Measurements from ENCODE around the gene MMP3.

The MMP3 gene

DNA sequence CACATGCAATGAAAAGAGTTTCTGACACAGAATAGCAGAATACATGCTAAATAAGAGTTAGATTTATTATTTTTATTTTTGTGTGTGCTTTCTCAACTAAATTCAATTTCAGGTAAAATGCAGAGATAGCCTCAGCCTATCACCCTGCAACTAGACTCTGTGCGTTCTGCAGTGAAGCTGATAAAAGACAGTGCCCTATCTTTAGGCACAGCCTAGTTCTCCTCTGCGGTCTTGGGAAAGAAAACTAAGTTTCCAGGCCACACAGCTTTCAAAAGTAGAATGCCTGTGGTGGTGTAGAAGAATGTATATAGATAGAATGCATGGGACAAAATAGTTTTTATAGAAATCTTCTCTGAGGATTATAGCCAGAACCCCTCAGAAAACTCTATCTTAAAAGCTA lies 33.4 kb downstream of the MMP3 start:
- Histone ChIP-seq H3K4me1 (ENCODE audit: control insufficient read depth in 1 of 2, insufficient read depth in 1 of 2, low read depth in 1 of 2, low read length in 1 of 2) (no peaks in the 10 kb centered on the region), H3K9me3 (no peaks in the 10 kb centered on the region), H3K36me3 (no peaks in the 10 kb centered on the region), H3K4me3 (ENCODE audit: low read depth in 1 of 2, low read length in 1 of 2) (no peak overlapping the region), H3K27ac (no peak overlapping the region), H3K27me3 (peaks cover 39% of the 10 kb centered on the region)
- TF ChIP-seq, protein P1, sequence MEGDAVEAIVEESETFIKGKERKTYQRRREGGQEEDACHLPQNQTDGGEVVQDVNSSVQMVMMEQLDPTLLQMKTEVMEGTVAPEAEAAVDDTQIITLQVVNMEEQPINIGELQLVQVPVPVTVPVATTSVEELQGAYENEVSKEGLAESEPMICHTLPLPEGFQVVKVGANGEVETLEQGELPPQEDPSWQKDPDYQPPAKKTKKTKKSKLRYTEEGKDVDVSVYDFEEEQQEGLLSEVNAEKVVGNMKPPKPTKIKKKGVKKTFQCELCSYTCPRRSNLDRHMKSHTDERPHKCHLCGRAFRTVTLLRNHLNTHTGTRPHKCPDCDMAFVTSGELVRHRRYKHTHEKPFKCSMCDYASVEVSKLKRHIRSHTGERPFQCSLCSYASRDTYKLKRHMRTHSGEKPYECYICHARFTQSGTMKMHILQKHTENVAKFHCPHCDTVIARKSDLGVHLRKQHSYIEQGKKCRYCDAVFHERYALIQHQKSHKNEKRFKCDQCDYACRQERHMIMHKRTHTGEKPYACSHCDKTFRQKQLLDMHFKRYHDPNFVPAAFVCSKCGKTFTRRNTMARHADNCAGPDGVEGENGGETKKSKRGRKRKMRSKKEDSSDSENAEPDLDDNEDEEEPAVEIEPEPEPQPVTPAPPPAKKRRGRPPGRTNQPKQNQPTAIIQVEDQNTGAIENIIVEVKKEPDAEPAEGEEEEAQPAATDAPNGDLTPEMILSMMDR (IDR thresholded peaks at IDR 0.05), result no peak

DNA sequence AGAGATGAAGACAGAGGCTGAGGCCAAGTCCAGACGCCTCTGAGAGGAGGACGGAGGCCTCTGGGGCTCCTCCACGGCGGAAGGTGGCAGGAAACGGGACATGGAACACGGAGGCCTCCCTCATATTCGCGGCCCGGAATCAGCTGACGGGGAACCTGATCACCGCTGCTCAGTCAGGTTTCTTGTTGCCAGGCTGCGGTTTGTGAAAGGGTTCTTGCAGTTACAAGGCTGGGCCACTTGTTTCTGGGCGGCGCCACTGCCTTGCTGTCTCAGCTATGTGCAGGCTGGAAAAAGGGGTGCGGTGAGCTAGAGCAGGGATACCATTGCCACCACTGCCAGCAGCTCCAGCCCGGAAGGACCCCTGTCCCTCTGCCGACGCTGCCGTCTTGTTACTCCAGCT lies 35.5 kb downstream of the MMP3 start:
- H3K36me3 ChIP-seq, result no peaks in the 10 kb centered on the region
- TF ChIP-seq, protein P1 (IDR thresholded peaks at IDR 0.05), result no peak
- H3K9me3 ChIP-seq, result no peaks in the 10 kb centered on the region
- H3K27me3 ChIP-seq, result peaks cover 54% of the 10 kb centered on the region
- no peak overlapping the region for H3K27ac ChIP-seq
- no peaks in the 10 kb centered on the region for H3K4me1 ChIP-seq (ENCODE audit: control insufficient read depth in 1 of 2, insufficient read depth in 1 of 2, low read depth in 1 of 2, low read length in 1 of 2)
- H3K4me3 ChIP-seq (ENCODE audit: low read depth in 1 of 2, low read length in 1 of 2), result no peak overlapping the region

DNA sequence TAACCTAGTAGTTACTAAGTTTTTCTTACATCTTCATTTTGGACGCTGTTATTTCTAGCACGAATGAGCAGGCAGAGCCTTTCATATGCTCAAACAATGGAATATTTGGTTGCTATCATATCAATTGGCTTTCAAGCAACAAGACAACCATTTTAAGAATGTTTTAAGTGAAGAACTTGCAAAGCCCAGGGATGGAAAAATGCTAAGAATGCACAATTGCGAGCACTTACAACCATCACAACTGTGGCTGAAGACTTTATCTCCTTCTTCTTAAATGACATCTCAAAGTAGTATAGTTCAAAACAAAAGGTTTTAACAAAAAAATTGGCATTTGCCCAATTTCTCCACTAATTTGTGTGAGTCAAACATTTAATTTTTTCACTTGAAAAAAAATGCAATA lies 37.1 kb downstream of the MMP3 start:
- no peaks in the 10 kb centered on the region for H3K36me3 ChIP-seq
- TF ChIP-seq, protein P1 (IDR thresholded peaks at IDR 0.05), result no peak
- no peak overlapping the region for H3K27ac ChIP-seq
- H3K4me1 ChIP-seq (ENCODE audit: control insufficient read depth in 1 of 2, insufficient read depth in 1 of 2, low read depth in 1 of 2, low read length in 1 of 2), result no peaks in the 10 kb centered on the region
- H3K4me3 ChIP-seq (ENCODE audit: low read depth in 1 of 2, low read length in 1 of 2), result no peak overlapping the region
- peaks cover 54% of the 10 kb centered on the region for H3K27me3 ChIP-seq
- no peaks in the 10 kb centered on the region for H3K9me3 ChIP-seq

DNA sequence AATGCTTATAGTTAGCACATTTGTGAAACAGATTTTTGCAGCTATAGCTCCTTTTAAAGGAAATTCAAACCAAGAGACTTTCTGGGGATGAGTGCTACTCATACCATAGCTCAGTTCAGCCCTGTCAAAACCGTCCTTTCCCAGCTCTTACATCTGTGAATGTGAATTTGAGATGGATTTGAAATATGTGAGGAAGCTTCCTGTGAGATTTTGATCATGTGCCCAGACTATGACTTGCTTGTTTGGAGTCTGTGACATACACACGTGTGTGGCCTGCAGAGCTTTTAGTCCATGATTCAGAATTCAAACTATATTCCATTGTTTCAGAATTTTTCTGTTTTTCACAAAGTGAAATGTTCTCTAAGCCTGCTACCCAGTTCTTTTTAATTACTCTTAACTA lies 41.1 kb downstream of the MMP3 start:
- Histone ChIP-seq H3K4me1 (ENCODE audit: control insufficient read depth in 1 of 2, insufficient read depth in 1 of 2, low read depth in 1 of 2, low read length in 1 of 2) (no peaks in the 10 kb centered on the region), H3K9me3 (no peaks in the 10 kb centered on the region), H3K27ac (no peak overlapping the region), H3K36me3 (no peaks in the 10 kb centered on the region), H3K27me3 (peaks cover 28% of the 10 kb centered on the region), H3K4me3 (ENCODE audit: low read depth in 1 of 2, low read length in 1 of 2) (no peak overlapping the region)
- TF ChIP-seq, protein P1 (IDR thresholded peaks at IDR 0.05), result no peak

DNA sequence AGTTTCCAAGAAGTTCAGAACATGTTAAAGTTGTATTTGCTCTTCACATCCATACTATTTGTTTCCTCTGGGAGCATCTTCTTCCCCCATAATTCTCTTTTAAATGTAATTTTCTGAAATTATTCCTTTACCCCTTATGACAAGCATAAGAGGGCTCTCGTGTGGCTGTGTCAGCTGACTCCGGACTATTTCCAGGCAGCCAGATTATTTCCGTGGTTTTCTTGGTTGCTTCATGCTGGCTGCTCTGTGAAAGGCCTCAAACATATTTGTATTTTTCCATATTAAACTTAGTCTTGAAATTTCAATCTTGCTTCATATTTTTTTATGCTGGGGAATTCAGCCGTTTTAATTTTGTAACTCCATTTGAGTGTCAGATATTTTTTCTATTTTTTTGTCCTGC lies 42.6 kb downstream of the MMP3 start:
- TF ChIP-seq, protein P1 (IDR thresholded peaks at IDR 0.05), result no peak
- H3K27me3 ChIP-seq, result peaks cover 32% of the 10 kb centered on the region
- H3K27ac ChIP-seq, result no peak overlapping the region
- H3K4me1 ChIP-seq (ENCODE audit: control insufficient read depth in 1 of 2, insufficient read depth in 1 of 2, low read depth in 1 of 2, low read length in 1 of 2), result no peaks in the 10 kb centered on the region
- no peak overlapping the region for H3K4me3 ChIP-seq (ENCODE audit: low read depth in 1 of 2, low read length in 1 of 2)
- H3K9me3 ChIP-seq, result no peaks in the 10 kb centered on the region
- H3K36me3 ChIP-seq, result no peaks in the 10 kb centered on the region
